HG02884 (cell line): ENCODE data around the gene MATR3.
"Not testable (repeated sequence)": the region's sequence is repeated elsewhere in the genome, so short reads cannot be mapped to it uniquely, and the experiment has no call there.

Source experiments
- ATAC-seq: cut with Tn5 transposase; IDR thresholded peaks from one replicate; pipeline ENCODE4 v1.9.1; 2021; ENCODE audit warnings: mild to moderate bottlenecking, moderate library complexity; ENCODE audit not compliant: unreplicated experiment

The MATR3 gene

GRCh38 chr5:139296862-139297326, 3.4 kb downstream of the MATR3 start:
- no peak for ATAC-seq

GRCh38 chr5:139297439-139298133, 4.0 kb downstream of the MATR3 start:
- ATAC-seq: no peak

- no peak for ATAC-seq
Observed at GRCh38 chr5:139298242-139298641, 4.7 kb downstream of the MATR3 start.

- ATAC-seq: no peak
Observed at GRCh38 chr5:139299486-139299885, 5.9 kb downstream of the MATR3 start.

GRCh38 chr5:139301808-139302499, 8.4 kb downstream of the MATR3 start:
- no peak for ATAC-seq

GRCh38 chr5:139304391-139305324, 11.1 kb downstream of the MATR3 start:
- ATAC-seq: no peak

GRCh38 chr5:139306197-139306596, 12.7 kb downstream of the MATR3 start:
- ATAC-seq: no peak

GRCh38 chr5:139306628-139307379, 13.3 kb downstream of the MATR3 start:
- no peak for ATAC-seq

- no peak for ATAC-seq
Observed at GRCh38 chr5:139308797-139309196, 15.3 kb downstream of the MATR3 start.

- ATAC-seq: not testable (repeated sequence)
Observed at GRCh38 chr5:139310715-139311186, 17.2 kb downstream of the MATR3 start.

- ATAC-seq: no peak
Observed at GRCh38 chr5:139312075-139312474, 18.5 kb downstream of the MATR3 start.

GRCh38 chr5:139314276-139314675, 20.7 kb downstream of the MATR3 start:
- ATAC-seq: no peak

- ATAC-seq: no peak
Observed at GRCh38 chr5:139315056-139315615, 21.6 kb downstream of the MATR3 start.

GRCh38 chr5:139335811-139336210, 42.3 kb downstream of the MATR3 start:
- ATAC-seq: no peak

- ATAC-seq: no peak
Observed at GRCh38 chr5:139340051-139340450, 46.5 kb downstream of the MATR3 start.

- ATAC-seq: no peak
Observed at GRCh38 chr5:139341187-139341688, 47.7 kb downstream of the MATR3 start.

GRCh38 chr5:139341689-139342422, 48.3 kb downstream of the MATR3 start, which contains the start of gene PAIP2:
Gene PAIP2, plus strand, starts transcription at chr5:139341854. Its CDS starts 21,931 bp downstream, at chr5:139363785.
- ATAC-seq: peak; percentile 82

GRCh38 chr5:139342423-139342723, 48.8 kb downstream of the MATR3 start:
- ATAC-seq: no peak

GRCh38 chr5:139343476-139343875, 49.9 kb downstream of the MATR3 start:
- ATAC-seq: no peak
